ENCODE measurements around the gene ACTL10. TPM values are rescaled to one million over a fixed set of nuclear protein-coding genes. Genes with fewer than 3 reads are reported as not detected.
"Not testable (repeated sequence)": the region's sequence is repeated elsewhere in the genome, so short reads cannot be mapped to it uniquely, and the experiment has no call there.

ACTL10 gene
- total RNA-seq, 1 donor = 0.42 TPM

DNA sequence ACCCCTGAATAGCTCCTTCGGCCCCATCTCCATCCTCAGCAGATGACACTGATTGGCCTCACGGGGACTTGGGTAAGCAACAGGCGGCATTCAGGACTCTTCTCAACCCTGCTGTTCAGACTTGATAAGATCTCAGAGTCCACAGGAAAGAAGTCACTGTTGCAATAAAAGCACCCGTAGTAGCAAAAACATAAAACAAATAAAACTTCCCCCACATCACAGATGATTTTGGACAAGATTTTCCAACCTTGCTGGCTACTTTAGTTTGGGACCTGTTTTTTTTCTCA lies 21.7 kb upstream of the ACTL10 start:
- H3K4me1 ChIP-seq (ENCODE audit: insufficient read depth, low read length) = no peaks in the 10 kb centered on the region
- H3K27me3 ChIP-seq (ENCODE audit: insufficient read depth, low read length) = no peaks in the 10 kb centered on the region
- H3K4me3 ChIP-seq (ENCODE audit: low read length) = no peak overlapping the region
- H3K9me3 ChIP-seq (ENCODE audit: low read depth, low read length) = no peaks in the 10 kb centered on the region

DNA sequence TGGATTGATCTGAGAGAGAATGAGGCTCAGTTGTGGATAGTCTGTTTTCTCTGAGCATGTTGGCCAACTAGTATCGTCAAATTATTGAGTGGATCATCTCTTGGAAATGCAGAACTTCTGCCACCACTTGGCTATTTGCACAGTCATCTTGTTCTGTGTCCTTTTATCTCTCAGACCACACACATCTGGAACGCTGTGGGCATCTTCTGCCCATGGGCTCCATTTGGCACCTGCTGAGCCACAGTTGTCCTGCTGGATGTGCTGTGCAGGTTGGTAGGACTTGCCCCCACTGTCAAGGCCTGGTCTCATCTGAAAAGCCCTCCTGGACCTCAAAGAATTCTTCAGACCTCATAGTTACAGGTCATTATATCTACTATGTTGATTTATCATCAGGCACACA lies 21.3 kb upstream of the ACTL10 start:
- Histone ChIP-seq H3K27me3 (ENCODE audit: insufficient read depth, low read length) (no peaks in the 10 kb centered on the region), H3K9me3 (ENCODE audit: low read depth, low read length) (no peaks in the 10 kb centered on the region), H3K4me1 (ENCODE audit: insufficient read depth, low read length) (no peaks in the 10 kb centered on the region), H3K4me3 (ENCODE audit: low read length) (no peak overlapping the region)

DNA sequence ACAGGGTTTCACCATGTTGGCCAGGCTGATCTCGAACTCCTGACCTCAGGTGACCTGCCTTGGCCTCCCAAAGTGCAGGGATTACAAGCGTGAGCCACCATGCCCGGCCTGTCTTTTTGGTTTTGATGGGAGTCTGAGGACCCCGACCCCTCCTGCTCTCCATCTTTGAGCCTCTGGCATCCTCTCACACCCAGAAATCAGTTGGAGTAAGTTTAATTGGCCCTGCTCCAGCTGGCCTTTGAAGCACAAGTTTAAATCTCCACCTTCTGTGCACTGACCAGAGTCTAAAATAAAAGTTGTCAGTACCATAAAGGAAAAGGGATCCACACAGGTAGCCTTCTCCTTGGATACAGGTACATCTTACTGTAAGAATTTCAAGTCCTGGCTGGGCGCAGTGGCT lies 20.6 kb upstream of the ACTL10 start:
- no peak overlapping the region for H3K4me3 ChIP-seq (ENCODE audit: low read length)
- no peaks in the 10 kb centered on the region for H3K4me1 ChIP-seq (ENCODE audit: insufficient read depth, low read length)
- no peaks in the 10 kb centered on the region for H3K9me3 ChIP-seq (ENCODE audit: low read depth, low read length)
- no peaks in the 10 kb centered on the region for H3K27me3 ChIP-seq (ENCODE audit: insufficient read depth, low read length)

DNA sequence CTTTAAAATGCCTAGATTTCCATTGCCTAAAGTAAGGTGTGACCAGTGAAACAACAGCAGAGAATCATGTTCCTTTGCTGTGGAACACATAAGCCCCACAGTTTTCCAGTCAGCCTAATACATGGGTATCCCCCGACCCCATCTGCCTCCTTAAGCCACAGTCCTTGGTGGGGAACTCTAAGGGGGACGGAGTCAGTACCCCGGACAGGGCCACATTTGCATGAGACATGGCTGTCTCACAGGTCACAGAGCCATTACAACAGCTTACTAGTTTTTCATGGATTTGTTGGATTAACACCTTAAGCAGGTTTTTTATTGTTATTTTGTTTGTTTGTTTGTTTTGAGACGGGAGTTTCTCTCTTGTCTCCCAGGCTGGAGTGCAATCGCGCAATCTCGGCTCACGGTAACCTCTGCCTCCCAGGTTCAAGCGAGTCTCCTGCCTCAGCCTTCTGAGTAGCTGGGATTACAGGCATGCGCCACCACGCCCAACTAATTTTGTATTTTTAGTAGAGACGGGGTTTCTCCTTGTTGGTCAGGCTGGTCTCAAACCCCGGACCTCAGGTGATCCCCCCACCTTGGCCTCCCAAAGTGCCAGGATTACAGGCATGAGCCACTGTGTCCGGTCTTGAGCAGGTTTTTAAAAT lies 19.7 kb upstream of the ACTL10 start:
- H3K9me3 ChIP-seq (ENCODE audit: low read depth, low read length); H3K4me1 ChIP-seq (ENCODE audit: insufficient read depth, low read length); H3K27me3 ChIP-seq (ENCODE audit: insufficient read depth, low read length); H3K4me3 ChIP-seq (ENCODE audit: low read length): not testable (repeated sequence)

DNA sequence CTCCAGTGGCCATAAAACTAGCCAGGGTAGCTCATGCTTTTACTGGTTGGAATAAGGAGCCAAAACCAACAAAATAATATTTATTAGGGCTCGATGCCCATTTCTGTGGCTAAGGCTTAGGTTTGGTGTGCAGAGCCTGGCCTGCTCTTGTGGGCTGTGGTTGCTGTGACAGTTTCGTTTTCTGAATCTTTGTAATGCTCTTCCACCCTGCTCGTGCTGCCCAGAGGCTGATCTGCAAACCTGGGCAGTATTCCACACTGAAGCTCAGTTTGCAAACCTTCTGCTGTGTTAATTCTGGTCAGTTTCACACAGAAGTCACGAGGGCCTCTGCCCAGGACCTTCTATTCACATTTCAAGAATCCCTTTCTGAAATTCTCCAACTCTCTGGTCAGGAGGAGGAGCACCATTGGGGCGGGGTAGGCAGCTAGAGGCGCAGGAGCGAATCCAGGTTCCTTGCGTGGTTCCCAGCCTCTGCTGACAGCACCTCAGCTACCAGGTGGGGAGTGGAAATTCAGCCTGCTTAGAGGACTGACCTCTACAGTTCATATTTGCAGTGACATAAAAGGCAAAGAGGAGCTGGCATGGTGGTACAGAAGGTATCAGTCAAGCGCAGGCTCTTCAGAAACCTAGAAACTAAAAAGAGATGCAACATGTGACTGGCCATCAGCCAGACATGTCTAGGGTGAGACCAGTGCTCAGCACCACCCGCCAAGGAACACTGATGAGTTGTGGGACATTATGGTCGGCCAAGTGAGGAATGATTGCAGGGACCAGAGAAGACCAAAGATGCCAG lies 18.9 kb upstream of the ACTL10 start:
- no peaks in the 10 kb centered on the region for H3K4me1 ChIP-seq (ENCODE audit: insufficient read depth, low read length)
- H3K9me3 ChIP-seq (ENCODE audit: low read depth, low read length) = no peaks in the 10 kb centered on the region
- no peaks in the 10 kb centered on the region for H3K27me3 ChIP-seq (ENCODE audit: insufficient read depth, low read length)
- no peak overlapping the region for H3K4me3 ChIP-seq (ENCODE audit: low read length)

DNA sequence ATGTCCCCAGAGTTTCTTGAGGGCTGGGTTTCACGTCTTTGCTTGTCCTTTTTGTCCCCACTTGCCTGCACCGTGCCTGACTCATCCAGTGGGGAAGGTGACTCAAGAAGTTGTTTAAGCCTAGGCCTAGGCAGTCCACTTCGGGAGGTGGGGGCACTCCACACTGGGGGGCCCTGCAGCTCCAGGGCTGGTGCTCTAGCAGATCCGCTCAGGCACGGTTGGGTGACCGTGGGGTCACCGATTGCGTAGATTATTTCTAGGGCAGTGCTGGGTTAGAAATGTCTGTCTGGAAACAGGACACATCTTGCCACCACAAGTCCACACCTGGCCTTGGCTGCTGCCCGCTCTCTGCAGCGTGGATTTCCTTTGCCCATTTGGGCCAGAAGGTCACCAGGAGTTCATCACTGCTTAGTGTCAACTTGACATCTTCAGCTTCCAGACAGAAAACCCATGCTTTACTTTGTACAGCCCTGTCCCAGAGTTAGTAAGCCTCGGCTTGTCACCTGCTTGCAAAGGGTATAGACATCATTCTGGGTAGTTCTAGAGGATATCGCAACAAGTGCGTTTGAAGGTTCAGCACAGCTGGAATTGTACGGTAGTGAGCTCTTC lies 18.2 kb upstream of the ACTL10 start:
- H3K9me3 ChIP-seq (ENCODE audit: low read depth, low read length) = no peaks in the 10 kb centered on the region
- no peaks in the 10 kb centered on the region for H3K27me3 ChIP-seq (ENCODE audit: insufficient read depth, low read length)
- no peaks in the 10 kb centered on the region for H3K4me1 ChIP-seq (ENCODE audit: insufficient read depth, low read length)
- no peak overlapping the region for H3K4me3 ChIP-seq (ENCODE audit: low read length)

DNA sequence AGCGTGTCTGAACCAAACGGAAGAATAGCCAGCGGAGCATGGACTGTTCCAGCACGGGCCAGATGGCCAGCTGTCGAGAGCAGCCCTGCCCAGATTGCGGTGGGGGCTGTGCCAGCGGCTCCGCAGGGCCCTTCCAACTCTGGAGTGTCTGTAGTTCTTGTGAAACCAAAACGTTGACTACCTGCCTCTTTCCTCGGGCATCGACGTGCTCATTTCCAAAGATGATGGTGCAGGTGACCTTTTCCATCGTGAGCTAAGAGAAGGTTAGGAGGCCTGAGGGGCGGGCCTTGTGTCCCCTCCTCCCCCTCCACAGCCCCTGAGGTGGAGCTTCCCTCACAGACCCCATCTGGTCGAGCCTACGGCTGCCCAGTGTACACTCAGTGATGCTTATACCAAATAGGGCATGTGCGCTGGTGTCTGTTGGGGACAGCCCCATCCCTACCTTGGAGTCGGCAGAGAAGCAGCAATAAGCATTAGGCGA lies 17.5 kb upstream of the ACTL10 start:
- H3K4me1 ChIP-seq (ENCODE audit: insufficient read depth, low read length) = no peaks in the 10 kb centered on the region
- H3K4me3 ChIP-seq (ENCODE audit: low read length) = no peak overlapping the region

DNA sequence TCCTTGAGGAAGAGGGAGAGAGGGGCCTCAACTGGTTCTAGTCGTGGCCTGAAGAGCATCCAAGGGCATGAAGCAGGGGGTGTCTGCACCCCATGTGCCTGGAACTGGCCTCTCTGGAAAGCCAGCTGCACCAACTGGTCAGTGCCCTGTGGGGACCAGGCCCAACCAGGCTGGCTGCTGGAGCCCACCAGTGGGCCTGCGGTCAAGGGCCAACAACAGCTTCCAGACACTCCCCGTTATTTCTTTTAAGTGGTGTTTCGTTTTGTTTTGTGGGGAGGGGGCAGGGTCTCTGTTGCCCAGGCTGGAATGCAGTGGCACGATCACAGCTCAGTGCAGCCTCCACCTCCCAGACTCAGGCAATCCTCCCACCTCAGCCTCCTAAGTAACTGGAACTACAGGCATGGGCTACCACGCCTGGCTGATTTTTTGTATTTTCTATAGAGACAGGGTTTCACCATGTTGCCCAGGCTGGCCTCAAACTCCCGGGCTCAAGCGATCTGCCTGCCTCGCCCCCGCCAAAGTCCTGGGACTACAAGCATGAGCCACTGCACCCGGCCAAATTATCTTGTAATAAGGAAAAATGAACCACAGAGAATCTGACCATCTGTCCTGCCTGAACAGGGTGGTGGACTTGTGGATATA lies 16.5 kb upstream of the ACTL10 start:
- Histone ChIP-seq H3K27me3 (ENCODE audit: insufficient read depth, low read length) (no peaks in the 10 kb centered on the region), H3K4me3 (ENCODE audit: low read length) (no peak overlapping the region), H3K9me3 (ENCODE audit: low read depth, low read length) (no peaks in the 10 kb centered on the region), H3K4me1 (ENCODE audit: insufficient read depth, low read length) (no peaks in the 10 kb centered on the region)

More for the DNA sequence above, 17.5 kb upstream of the ACTL10 start:
- Histone ChIP-seq H3K9me3 (ENCODE audit: low read depth, low read length) (no peaks in the 10 kb centered on the region), H3K27me3 (ENCODE audit: insufficient read depth, low read length) (no peaks in the 10 kb centered on the region)

DNA sequence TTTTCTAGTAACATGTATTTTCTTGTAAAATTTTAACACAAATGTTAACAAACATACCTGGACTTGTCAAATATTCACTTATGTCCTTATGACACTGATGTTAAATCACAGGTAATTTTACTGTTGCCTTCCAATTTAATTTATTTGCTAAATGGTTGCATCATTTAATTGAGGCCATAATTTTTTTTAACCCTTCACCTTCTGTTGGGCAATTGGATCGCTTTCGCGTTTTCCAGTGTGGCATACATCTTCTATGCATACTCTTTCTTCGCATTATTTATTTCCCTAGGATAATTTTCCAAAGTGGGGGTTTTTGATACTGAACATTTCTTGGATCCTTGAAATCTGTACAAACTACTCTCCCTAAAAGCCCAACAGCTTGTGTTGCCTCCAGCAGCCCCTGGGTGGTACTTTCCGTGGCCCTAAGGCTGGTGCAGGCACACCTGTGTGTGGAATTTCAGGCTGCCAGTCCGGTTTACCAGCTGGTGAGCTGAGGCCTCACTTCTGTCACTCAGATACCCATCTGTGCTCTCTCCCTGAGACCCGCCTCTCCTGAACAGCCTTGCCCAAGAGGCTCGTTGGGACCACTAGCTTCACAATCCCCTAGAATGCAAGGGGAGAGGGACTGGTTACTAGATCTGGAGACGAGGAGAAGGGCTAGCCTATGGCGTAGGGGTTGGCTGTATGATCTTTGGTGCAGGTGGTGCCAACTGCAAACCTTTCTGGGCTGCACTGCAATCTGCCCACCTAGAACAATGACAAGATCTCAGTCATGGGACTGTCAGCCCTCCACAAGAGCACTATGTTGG lies 15.8 kb upstream of the ACTL10 start:
- no peaks in the 10 kb centered on the region for H3K27me3 ChIP-seq (ENCODE audit: insufficient read depth, low read length)

DNA sequence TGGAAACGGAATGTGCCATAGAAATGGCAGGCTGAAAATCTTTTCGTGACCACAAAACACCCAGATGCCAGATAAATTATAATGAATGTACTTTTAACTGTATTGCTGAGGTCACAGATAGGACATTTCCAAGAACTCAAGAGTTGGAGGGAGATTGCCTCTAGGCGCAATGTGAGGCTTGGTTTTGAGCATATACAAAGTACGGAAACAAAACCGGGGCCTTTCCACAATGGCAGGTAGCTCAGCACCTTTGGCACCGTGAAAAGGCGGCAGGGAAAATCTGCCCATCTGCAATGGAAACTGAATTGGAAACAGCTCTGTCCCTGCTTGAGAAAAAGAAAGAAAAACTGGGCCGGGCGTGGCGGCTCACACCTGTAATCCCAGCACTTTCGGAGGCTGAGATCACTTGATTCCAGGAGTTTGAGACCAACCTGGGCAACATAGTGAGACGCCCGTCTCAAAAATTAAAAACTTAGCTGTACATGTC lies 15.1 kb upstream of the ACTL10 start:
- no peaks in the 10 kb centered on the region for H3K9me3 ChIP-seq (ENCODE audit: low read depth, low read length)
- H3K27me3 ChIP-seq (ENCODE audit: insufficient read depth, low read length) = no peaks in the 10 kb centered on the region
- no peak overlapping the region for H3K4me3 ChIP-seq (ENCODE audit: low read length)
- no peaks in the 10 kb centered on the region for H3K4me1 ChIP-seq (ENCODE audit: insufficient read depth, low read length)

More for the DNA sequence above, 15.8 kb upstream of the ACTL10 start:
- Histone ChIP-seq H3K4me3 (ENCODE audit: low read length) (no peak overlapping the region), H3K4me1 (ENCODE audit: insufficient read depth, low read length) (no peaks in the 10 kb centered on the region), H3K9me3 (ENCODE audit: low read depth, low read length) (no peaks in the 10 kb centered on the region)

DNA sequence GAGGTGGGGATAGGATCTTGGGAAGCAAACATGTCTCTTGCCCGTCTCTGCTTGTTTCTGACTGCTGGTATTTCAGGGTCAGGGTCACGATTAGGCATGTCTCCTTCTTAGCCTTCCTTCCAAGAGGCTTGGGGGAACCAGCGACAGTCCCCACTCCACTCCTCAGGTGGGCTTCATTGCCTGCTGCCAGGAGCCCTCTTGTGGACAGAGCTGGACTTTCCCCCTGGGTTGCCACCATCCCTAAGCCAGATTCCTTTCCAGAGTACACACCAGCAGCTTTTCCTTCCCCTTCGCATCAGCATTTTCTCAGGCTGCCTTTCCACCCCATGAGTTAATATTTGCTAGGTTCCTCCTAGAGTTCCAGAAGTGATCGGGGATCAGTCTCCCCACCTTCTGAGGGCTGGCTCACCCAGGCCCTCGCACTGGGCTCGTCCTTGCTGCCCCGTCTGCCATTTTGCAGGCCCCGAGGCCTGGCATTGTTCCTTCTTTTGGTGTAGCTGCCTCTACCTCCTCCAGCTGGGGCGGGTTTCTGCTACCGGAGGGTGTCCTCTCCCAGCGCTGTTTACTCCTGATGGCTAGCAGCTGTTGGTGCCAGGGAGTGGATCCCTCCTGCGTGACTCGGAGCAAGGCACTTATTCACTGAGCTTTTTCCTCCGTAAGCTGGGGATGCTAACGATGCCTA lies 13.4 kb upstream of the ACTL10 start:
- Histone ChIP-seq H3K4me3 (ENCODE audit: low read length) (no peak overlapping the region), H3K4me1 (ENCODE audit: insufficient read depth, low read length) (no peaks in the 10 kb centered on the region), H3K9me3 (ENCODE audit: low read depth, low read length) (no peaks in the 10 kb centered on the region), H3K27me3 (ENCODE audit: insufficient read depth, low read length) (no peaks in the 10 kb centered on the region)

DNA sequence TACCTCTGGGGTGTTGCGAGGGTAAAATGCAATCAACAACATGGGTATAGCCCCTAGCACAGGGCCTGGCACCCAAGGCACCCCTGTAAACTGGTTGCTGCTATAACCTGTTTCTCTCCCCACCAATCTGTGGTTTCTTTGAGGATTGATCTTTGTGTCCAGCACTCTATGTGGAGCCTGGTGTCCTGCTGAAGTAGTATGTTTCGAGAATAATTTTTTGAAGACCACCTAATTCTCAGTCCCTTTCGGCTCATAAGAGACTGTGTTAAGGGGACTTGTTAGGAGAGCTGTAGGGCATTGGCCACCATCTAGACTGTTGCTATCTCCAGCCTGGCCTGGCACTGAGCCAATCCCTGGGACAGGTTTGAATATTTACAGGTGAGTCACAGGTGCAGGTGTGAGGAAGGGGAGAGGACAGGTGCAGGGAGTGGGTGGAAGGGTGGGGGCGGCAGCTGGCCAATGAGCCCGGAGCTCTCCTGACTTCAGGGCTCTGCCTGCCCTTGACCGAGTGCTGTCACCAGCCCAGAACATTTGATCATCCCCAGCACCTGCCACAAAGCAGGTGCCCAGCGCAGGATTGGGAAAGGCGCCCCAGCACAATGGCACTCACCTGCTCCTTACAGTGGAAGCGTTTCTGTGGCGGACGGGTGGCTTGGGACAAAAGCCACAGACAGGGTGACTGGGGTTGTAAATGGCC lies 12.7 kb upstream of the ACTL10 start:
- Histone ChIP-seq H3K4me3 (ENCODE audit: low read length) (no peak overlapping the region), H3K9me3 (ENCODE audit: low read depth, low read length) (no peaks in the 10 kb centered on the region), H3K27me3 (ENCODE audit: insufficient read depth, low read length) (no peaks in the 10 kb centered on the region), H3K4me1 (ENCODE audit: insufficient read depth, low read length) (no peaks in the 10 kb centered on the region)

DNA sequence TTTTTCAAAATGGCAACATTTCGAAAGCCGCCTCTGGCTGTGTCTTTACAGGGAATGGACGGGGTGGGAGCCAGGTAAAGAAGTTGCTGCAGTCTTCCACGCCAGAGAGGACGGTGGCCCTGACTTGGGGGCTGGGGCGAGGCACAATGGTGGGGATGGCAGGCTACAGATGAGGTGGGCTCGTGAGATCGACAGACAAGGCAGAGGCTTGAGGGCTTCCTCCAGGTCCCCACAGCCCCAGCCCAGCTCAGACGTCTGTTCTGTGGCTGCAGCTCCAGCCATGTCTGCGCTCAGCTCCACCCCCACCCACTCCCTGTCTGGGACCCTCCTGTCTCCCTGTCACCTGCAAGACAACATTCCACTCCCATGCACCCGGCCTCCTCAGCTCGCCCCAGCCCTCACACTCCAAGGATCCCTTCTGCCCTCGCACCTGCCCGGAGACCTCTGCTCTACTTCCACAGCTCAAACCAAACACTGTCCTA lies 12.0 kb upstream of the ACTL10 start:
- Histone ChIP-seq H3K4me3 (ENCODE audit: low read length) (no peak overlapping the region), H3K4me1 (ENCODE audit: insufficient read depth, low read length) (no peaks in the 10 kb centered on the region), H3K27me3 (ENCODE audit: insufficient read depth, low read length) (no peaks in the 10 kb centered on the region), H3K9me3 (ENCODE audit: low read depth, low read length) (no peaks in the 10 kb centered on the region)
